ENCODE data around the gene GAPDHS. TPM values are rescaled to one million over a fixed set of nuclear protein-coding genes. Genes with fewer than 3 reads are reported as not detected.

Gene GAPDHS
- total and polyA plus RNA-seq, 2 of the 4 experiments (the other 2 are of a cell fraction) = not detected

- Histone ChIP-seq H3K4me1 (ENCODE audit: control insufficient read depth, insufficient read depth, low read length) (no peaks in the 10 kb centered on the region), H4K8ac (ENCODE audit: low read depth in 2 of 2, low read length in 2 of 2) (no peak overlapping the region), H3K9me3 (ENCODE audit: control insufficient read depth, insufficient read depth, low read length) (no peaks in the 10 kb centered on the region), H3K23ac (ENCODE audit: low read depth, low read length) (no peak overlapping the region), H3K4me3 (ENCODE audit: insufficient read depth, low read depth, low read length) (no peak overlapping the region), H4K5ac (ENCODE audit: low read depth, low read length) (no peak overlapping the region), H3K4ac (ENCODE audit: low read depth, low read length) (no peak overlapping the region), H3K36me3 (ENCODE audit: control insufficient read depth, insufficient read depth, low read length) (no peaks in the 10 kb centered on the region), H3K27me3 (ENCODE audit: control insufficient read depth, insufficient read depth, low read length) (peaks cover 27% of the 10 kb centered on the region), H3K79me1 (ENCODE audit: low read depth in 1 of 2, low read length in 2 of 2) (no peaks in the 10 kb centered on the region), H2BK20ac (ENCODE audit: low read depth, low read length) (no peak overlapping the region), H3K14ac (replicated peaks; ENCODE audit: low read depth, low read length) (no peak overlapping the region), H2BK5ac (ENCODE audit: low read depth, low read length, poor library complexity, severe bottlenecking) (no peak overlapping the region), H2AFZ (replicated peaks; ENCODE audit: low read length, poor library complexity) (no peak overlapping the region), H3K18ac (ENCODE audit: low read depth, low read length) (no peak overlapping the region), H2AK9ac (replicated peaks; ENCODE audit: low read depth, low read length, poor library complexity) (no peak overlapping the region), H3K27ac (ENCODE audit: insufficient read depth, low read length) (no peak overlapping the region), H3K4me2 (ENCODE audit: low read depth, low read length) (no peak overlapping the region), H2BK120ac (ENCODE audit: low read depth, low read length) (no peak overlapping the region), H2BK15ac (ENCODE audit: low read depth, low read length) (no peak overlapping the region), H3K56ac (ENCODE audit: extremely low read depth, insufficient read depth, low read length) (no peak overlapping the region), H2AK5ac (ENCODE audit: low read depth, low read length) (no peak overlapping the region), H3K9ac (ENCODE audit: low read depth, low read length) (no peak overlapping the region), H4K91ac (ENCODE audit: insufficient read depth, low read depth, low read length) (no peak overlapping the region), H4K20me1 (ENCODE audit: insufficient read depth, low read length) (no peaks in the 10 kb centered on the region), H3K9me1 (ENCODE audit: insufficient read depth, low read length) (no peaks in the 10 kb centered on the region)
- in situ Hi-C loops (cut with MboI; ENCODE audit: low sequenced_read_pairs) = no loop called here
- CTCF ChIA-PET = no interaction called here
- 58% methylated on average over 3 of the region's 9 CpGs; no CpG with 5 or more reads in 1 of the 2 experiments for WGBS, 2 experiments (ENCODE audit: extremely low coverage in 2 of 2, insufficient read length in 1 of 2)
- no peak for DNase-seq
- BruUV-seq (replicated peaks) = no TSS peak
- dilution Hi-C loops (cut with HindIII; ENCODE audit: low sequenced_read_pairs, unreplicated experiment) = no loop called here
- no peak for TF ChIP-seq ELK1 (IDR thresholded peaks at IDR 0.05; ENCODE audit: borderline replicate concordance, low read depth, low read length)
- TF ChIP-seq NFE2L2 (IDR thresholded peaks at IDR 0.05; ENCODE audit: low read depth, low read length) = no peak
- TF ChIP-seq BHLHE40 (IDR thresholded peaks at IDR 0.05; ENCODE audit: low read depth, low read length) = no peak
- no peak for TF ChIP-seq CEBPB (IDR thresholded peaks at IDR 0.05; ENCODE audit: low read depth, low read length)
- no peak for TF ChIP-seq RFX5 (IDR thresholded peaks at IDR 0.05; ENCODE audit: low read depth, low read length)
- no peak for TF ChIP-seq POLR2A (IDR thresholded peaks at IDR 0.05; ENCODE audit: low read depth, low read length)
- no peak for TF ChIP-seq RAD21 (IDR thresholded peaks at IDR 0.05; ENCODE audit: low read length)
- no peak for TF ChIP-seq MAFK (IDR thresholded peaks at IDR 0.05; ENCODE audit: low read depth, low read length)
- TF ChIP-seq, protein P1, sequence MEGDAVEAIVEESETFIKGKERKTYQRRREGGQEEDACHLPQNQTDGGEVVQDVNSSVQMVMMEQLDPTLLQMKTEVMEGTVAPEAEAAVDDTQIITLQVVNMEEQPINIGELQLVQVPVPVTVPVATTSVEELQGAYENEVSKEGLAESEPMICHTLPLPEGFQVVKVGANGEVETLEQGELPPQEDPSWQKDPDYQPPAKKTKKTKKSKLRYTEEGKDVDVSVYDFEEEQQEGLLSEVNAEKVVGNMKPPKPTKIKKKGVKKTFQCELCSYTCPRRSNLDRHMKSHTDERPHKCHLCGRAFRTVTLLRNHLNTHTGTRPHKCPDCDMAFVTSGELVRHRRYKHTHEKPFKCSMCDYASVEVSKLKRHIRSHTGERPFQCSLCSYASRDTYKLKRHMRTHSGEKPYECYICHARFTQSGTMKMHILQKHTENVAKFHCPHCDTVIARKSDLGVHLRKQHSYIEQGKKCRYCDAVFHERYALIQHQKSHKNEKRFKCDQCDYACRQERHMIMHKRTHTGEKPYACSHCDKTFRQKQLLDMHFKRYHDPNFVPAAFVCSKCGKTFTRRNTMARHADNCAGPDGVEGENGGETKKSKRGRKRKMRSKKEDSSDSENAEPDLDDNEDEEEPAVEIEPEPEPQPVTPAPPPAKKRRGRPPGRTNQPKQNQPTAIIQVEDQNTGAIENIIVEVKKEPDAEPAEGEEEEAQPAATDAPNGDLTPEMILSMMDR (conservative IDR thresholded peaks at IDR 0.05; ENCODE audit: low read depth, low read length) = no peak
- no peak for TF ChIP-seq FOS (IDR thresholded peaks at IDR 0.05; ENCODE audit: low read depth, low read length)
- no peak for TF ChIP-seq CHD1 (IDR thresholded peaks at IDR 0.05; ENCODE audit: low read depth, low read length)
- TF ChIP-seq USF2 (IDR thresholded peaks at IDR 0.05; ENCODE audit: low read depth, low read length) = no peak
- TF ChIP-seq SMC3 (IDR thresholded peaks at IDR 0.05; ENCODE audit: low read depth, low read length) = no peak
- no peak for TF ChIP-seq RCOR1 (IDR thresholded peaks at IDR 0.05; ENCODE audit: insufficient replicate concordance, low read length)
- ATAC-seq (ENCODE audit: low read depth) = no peak
- intact Hi-C loops (cut with micrococcal nuclease) = no loop called here
- POLR2A ChIA-PET (ENCODE audit: unreplicated experiment) = no interaction called here
Measured at GRCh38 chr19:35498984-35499527, 34.2 kb upstream of the GAPDHS start.
